Measurements from ENCODE around the gene EXOC4.

- TF ChIP-seq CTCF (IDR thresholded peaks at IDR 0.05 in 4 of 5, conservative IDR thresholded peaks at IDR 0.05 in 1 of 5) (no peak), POLR2A (IDR thresholded peaks at IDR 0.05) (no peak)
Measured at GRCh38 chr7:133461421-133461820, 208.5 kb downstream of the EXOC4 start.

Measured in gastrocnemius medialis (tissue), 4 donors.